Measurements from ENCODE around the gene VRK2.

Gene VRK2

DNA sequence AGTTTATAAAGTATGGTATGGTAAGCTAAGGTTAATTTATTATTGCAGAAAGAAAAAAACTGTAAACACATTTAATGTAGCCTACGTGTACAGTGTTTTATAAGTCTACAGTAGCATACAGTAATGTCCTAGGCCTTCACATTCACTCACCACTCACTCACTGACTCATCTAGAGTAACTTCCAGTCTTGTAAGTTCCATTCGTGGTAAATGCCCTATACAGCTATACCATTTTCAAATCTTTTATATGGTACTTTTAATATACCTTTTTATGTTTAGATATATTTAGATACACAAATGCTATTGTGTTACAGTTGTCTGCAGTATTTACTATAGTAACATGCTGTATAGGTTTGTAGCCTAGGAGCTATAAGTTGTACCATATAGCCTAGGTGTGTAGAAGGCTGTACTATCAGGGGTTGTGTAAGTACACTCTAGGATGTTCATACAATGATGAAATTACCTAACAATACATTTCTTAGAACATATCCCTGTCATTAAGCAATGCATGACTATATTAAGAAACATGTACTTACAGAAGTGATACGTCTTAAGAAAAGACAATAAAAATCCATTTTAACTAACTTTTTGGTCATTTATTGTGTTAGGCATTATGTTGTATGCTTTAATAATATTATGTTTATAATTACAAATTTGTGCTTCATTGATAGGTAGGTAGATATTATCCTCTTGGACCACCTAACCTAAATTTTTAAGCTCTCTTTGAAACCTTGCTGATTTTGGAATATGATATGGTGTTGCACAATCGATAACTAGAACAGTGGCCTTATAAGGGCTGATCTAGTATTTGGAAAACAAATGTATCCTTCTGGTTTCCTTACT, 51.9 kb downstream of the VRK2 start:
- DNase-seq (ENCODE audit: extremely low spot score), result no peak
- TF ChIP-seq, protein P1, sequence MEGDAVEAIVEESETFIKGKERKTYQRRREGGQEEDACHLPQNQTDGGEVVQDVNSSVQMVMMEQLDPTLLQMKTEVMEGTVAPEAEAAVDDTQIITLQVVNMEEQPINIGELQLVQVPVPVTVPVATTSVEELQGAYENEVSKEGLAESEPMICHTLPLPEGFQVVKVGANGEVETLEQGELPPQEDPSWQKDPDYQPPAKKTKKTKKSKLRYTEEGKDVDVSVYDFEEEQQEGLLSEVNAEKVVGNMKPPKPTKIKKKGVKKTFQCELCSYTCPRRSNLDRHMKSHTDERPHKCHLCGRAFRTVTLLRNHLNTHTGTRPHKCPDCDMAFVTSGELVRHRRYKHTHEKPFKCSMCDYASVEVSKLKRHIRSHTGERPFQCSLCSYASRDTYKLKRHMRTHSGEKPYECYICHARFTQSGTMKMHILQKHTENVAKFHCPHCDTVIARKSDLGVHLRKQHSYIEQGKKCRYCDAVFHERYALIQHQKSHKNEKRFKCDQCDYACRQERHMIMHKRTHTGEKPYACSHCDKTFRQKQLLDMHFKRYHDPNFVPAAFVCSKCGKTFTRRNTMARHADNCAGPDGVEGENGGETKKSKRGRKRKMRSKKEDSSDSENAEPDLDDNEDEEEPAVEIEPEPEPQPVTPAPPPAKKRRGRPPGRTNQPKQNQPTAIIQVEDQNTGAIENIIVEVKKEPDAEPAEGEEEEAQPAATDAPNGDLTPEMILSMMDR (IDR thresholded peaks at IDR 0.05; ENCODE audit: control extremely low read depth, extremely low read depth, low read depth, missing control alignments), result no peak
- ChIA-PET CTCF (interaction anchor here (1.2 to 1.3 kb wide), 2 partner anchors 10 to 46 kb away, joined by 3 to 5 read pairs; no protein-coding TSS in a partner anchor), POLR2A (no interaction called here)

DNA sequence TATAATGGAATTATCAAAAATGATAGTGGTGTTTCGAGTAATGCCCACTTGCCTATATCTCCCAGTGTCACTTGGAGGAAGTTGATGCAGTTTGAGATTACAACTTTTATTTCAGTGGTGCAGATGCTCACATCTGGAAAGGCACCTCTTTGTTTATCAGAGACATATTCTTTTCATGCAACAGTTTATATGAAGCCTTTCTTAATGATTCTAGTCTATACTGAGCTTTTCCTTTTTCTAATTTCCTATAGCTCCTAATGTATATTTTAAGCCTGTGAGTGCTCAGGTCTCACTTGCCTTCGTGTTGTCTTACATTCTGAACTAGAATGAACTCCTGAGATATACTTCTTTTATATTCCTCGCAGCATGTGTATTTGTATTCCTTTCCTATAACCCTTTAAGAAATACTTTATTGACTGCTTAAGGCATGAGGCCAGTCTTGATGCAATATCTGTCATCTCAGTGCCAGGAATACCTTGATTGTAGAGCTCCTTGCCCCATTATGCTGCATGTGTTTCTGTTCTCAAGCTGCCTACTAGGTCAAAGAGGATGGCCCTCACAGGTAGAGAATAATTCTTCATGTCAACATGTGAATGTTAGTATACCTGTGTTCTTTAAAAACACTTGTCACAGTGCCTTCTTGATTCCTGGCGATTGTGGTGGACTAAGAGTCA, 52.6 kb downstream of the VRK2 start:
- TF ChIP-seq, protein P1 (IDR thresholded peaks at IDR 0.05; ENCODE audit: control extremely low read depth, extremely low read depth, low read depth, missing control alignments), result no peak
- POLR2A ChIA-PET, result no interaction called here
- CTCF ChIA-PET, result interaction anchor here (1.3 kb wide), 1 partner anchor 47 kb away, joined by 3 read pairs; no protein-coding TSS in a partner anchor
- no peak for DNase-seq (ENCODE audit: extremely low spot score)

DNA sequence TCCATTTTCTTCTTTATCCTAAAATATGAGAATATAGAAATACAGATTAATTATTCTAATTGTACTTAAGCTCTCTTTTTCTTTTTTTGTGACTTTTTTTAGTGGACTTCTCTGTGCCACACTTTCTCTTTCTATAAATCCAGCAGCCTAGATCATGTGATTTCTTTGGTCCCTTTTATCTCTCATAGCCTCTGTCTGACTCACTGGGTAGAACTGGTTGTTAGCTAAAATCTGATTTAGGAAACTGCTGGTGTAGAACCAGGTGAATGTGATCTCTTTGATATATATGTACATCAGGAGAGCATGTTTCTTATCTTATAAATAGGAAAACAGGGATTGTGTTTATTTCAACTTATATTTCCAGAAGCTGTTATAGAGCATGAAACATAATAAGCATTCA, 54.9 kb downstream of the VRK2 start:
- CTCF ChIA-PET, result interaction anchor here (1.3 to 1.7 kb wide), 4 partner anchors 9 to 30 kb away, joined by 3 to 5 read pairs (median 4); no protein-coding TSS in a partner anchor
- DNase-seq (ENCODE audit: extremely low spot score), result no peak
- POLR2A ChIA-PET, result no interaction called here
- TF ChIP-seq, protein P1 (IDR thresholded peaks at IDR 0.05; ENCODE audit: control extremely low read depth, extremely low read depth, low read depth, missing control alignments), result no peak

DNA sequence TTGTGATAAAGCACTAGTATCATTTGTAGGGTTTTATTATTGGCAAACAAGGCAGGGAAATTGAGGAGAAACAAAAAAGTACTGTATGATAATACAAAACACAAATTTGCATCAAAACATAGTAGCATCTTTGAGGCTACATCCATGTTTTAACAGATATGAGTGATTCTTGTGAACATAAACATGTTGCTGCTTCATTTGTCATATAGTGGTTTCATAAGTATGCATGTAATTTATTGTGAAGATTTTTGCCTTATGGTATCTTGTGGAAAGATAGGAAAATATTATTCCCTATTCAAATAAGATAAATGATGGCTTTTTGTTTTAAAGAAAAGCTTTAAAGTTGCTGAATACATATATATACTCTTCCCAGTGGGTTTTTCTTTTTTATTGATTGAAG, 60.3 kb downstream of the VRK2 start:
- POLR2A ChIA-PET, result no interaction called here
- CTCF ChIA-PET, result no interaction called here
- no peak for DNase-seq (ENCODE audit: extremely low spot score)
- TF ChIP-seq, protein P1 (IDR thresholded peaks at IDR 0.05; ENCODE audit: control extremely low read depth, extremely low read depth, low read depth, missing control alignments), result no peak

DNA sequence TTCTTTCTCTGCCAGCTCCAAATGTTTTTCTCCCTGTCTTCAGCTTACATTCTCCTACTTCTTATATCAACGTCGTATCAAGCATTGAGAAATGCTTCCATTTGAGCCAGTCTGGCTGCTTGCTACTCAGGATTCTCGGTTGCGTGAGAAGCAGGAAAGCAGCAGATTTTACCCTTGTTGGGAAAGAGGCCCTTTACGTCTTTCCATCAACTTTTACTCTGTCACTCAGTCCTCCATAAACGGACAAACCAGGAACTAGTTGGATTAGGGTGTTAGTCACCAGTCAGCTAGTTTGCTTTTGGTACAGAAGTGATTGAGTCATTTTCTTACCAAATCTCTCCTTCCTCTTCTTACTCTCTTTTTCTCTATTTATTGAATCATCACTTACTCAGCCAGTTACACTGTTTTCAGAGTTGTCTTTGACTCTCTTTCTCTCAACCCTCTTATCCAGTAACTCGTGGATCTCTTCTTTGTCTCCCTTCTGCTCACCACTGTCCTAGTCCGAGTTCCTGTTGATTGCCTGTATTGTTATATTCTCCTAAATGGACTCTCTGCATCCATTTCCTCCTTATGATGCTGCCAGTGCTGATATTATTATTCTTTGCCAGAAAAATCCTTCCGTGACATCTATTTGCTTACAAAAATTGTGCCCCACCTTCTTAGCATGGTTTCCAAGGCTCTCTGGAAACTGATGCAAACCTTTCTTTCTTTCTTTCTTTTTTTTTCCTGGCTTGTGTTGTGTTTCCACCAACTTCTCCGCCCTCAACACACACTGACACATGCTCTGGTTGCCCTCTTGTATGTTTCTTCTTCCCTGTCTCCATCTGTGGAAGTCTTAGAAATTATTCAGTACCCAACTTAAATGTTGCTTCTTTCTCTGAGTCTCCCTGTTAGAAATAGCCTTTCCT, 61.5 kb downstream of the VRK2 start:
- POLR2A ChIA-PET, result no interaction called here
- TF ChIP-seq, protein P1 (IDR thresholded peaks at IDR 0.05; ENCODE audit: control extremely low read depth, extremely low read depth, low read depth, missing control alignments), result no peak
- DNase-seq (ENCODE audit: extremely low spot score), result no peak
- CTCF ChIA-PET, result no interaction called here

DNA sequence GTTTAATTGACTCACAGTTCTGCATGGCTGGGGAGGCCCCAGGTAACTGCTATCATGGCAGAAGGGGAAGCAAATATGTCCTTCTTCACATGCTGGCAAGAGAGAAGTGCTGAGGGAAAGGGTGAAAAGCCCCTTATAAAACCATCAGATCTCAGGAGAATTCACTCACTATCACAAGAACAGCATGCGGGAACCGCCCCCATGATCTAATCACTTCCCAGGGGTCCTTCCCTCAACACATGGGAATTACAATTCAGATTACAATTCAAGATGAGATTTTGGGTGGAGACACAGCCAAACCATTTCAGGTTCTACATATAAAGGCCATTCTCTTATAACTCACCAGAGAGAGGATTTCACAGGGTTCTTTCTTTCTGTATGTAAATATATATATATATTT, 62.9 kb downstream of the VRK2 start:
- TF ChIP-seq, protein P1 (IDR thresholded peaks at IDR 0.05; ENCODE audit: control extremely low read depth, extremely low read depth, low read depth, missing control alignments), result no peak
- DNase-seq (ENCODE audit: extremely low spot score), result no peak
- ChIA-PET POLR2A (no interaction called here), CTCF (interaction anchor here (1.4 kb wide), 1 partner anchor 9 kb away, joined by 3 read pairs; no protein-coding TSS in a partner anchor)

Measured in GM10248 (cell line).